Pancreas (tissue), 10 donors: ENCODE data around the gene PLEKHM3. TPM values are rescaled to one million over a fixed set of nuclear protein-coding genes. Genes with fewer than 3 reads are reported as not detected.

Experiments used
- ATAC-seq, 4 donors: fragments of 200-7000 bp; cut with Tn5 transposase; one replicate each; pipeline versions ENCODE4 v1.8.0 to v1.9.1; 2020; ENCODE audit warnings: mild to moderate bottlenecking in 4 of 4, moderate library complexity in 4 of 4
- DNase-seq, 6 donors: peaks; one replicate each; pipeline ENCODE4 v3.0.0-alpha.2; 2020
- FAIRE-seq: peaks from 2 replicates; lab custom pipeline; 2012; peaks lifted over from hg19 to GRCh38; lab: Jason Lieb, UNC
- H3K27ac ChIP-seq, 4 donors: fragments of 200-600 bp; sonication (generic); 1 replicate in 3 of 4; 2 replicates in 1 of 4; pipeline versions ENCODE4 v1.5.0 to v1.8.0; 2020
- H3K27me3 ChIP-seq, 4 donors: fragments of 200-600 bp; one replicate each; pipeline ENCODE4 v1.8.0; 2021
- H3K36me3 ChIP-seq, 3 donors: fragments of 200-600 bp; sonication (generic) in 1 of 3; one replicate each; pipeline versions ENCODE4 v1.5.0 to v1.8.0; 2020 to 2021
- H3K4me1 ChIP-seq, 3 donors: fragments of 200-600 bp; one replicate each; pipeline ENCODE4 v1.8.0; 2021
- H3K4me3 ChIP-seq, 4 donors: fragments of 200-600 bp; sonication (generic) in 2 of 4; one replicate each; pipeline versions ENCODE4 v1.5.0 to v1.8.0; 2020 to 2021
- H3K9me3 ChIP-seq, 4 donors: fragments of 200-600 bp; one replicate each; pipeline ENCODE4 v1.8.0; 2021
- WGBS, 2 donors: extraction: QIAGEN DNeasy Blood & Tissue Kit; methylation state at CpG; one replicate each; pipeline ENCODE4 v1.1.7; 2013; 5-methylcytosine and 5-hydroxymethylcytosine counted together
- intact Hi-C, 3 donors: fragments of 100-400 bp; cut with DNase I; formaldehyde crosslinking; loops; one replicate each; pipeline versions ENCODE4 v1.11.1 to v1.14.2; 2022
- polyA plus RNA-seq, 2 donors: library from polyadenylated mRNA; stranded (reverse); fragments of 200-250 nt; gene quantifications; one replicate each; pipeline ENCODE4 v1.2.3, GENCODE V29; 2013
- total RNA-seq, 6 donors: library from RNA; stranded (reverse); fragmentation: NEBNext Ultra II Directional in 4 of 6; extraction: Animal tissue kit (Norgen Biotek cat#: 25700) in 4 of 6; gene quantifications; one replicate each; pipeline versions ENCODE4 v1.2.1 to v1.2.4, GENCODE V29; 2021 to 2023
- TF ChIP-seq, protein P1 (sequence below), 4 donors: fragments of 200-600 bp; sonication (generic) in 3 of 4; IDR thresholded peaks; one replicate each; pipeline versions ENCODE4 v1.5.0 to v1.8.0; 2021; ENCODE audit warnings: antibody characterized with exemption in 4 of 4
- donor health status: healthy with polysubstance abuse.
- donor health status: DM: no; HTN: no; CAD: no; lungs with moderate emphysema.
- donor health status: DM: no; HTN: no; CAD: no.
- donor health status: control.
- donor health status: control.
- donor health status: Bipolar disorder and iron deficiency.
- donor health status: DM: yes; HTN: yes; CAD: no.
- donor health status: DM: no; HTN: no; CAD: no.
- donor health status: DM: no; HTN: no; CAD: no.
- donor health status: DM: yes; HTN: yes; CAD: no.

Gene PLEKHM3
- total and polyA plus RNA-seq, 8 donors = 3.0 to 10.2 (median 5.4) TPM

DNA sequence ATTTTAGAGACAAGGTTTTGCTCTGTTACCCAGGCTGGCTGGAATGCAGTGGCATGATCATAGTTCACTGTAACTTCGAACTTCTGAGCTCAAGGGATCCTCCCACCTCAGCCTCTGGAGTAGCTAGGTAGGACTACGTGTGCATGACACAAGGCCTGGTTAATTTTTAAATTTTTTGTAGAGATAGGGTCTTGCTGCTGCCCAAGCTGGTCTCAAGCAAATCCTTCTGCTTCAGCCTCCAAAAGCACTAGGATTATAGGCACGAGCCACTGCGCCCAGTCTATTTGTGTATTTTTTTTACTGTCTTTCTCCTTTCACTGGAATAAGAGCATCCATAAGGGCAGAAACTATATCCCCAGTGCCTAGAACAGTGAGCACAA lies 89.3 kb downstream of the PLEKHM3 start:
- ATAC-seq (no peak), FAIRE-seq (no peak)

DNA sequence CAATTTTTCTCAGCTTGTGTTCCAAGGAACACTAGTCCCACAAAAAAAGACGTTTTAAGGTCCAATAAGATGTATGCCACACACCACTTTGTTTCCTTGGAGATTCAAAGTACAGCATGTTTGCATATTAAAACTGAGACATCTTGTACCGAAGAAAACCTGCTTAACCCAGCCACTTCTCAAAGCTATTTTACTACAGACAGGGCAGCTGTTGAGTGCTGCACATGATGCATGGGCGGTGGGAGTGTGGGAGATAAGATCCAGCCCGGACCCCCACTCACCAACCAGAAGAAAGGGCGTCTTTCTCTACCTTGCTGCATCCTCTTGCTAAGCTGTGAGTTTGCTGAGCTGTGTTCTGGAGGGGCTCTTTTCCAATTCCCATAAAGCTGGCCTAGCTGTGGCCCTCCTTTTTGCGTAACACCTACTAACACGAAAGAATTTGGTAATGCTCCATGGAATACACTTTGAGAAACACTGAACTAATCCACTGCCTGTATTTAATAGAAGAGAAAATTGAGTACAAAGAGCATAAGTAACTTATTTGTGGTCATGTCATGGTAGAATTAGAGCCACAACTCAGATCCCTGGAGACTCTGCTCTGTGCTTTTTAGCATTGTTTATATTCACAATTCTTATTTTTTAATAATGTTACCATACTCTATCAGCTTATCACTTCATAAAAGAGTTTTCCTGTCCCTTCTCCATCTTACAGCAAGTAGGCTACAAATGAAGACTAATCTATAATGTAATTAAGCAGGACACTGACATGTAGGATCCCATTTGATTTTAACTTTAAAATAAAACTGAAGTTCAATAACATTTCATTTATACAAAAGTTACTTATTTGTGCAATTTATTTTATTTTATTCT lies 90.0 kb downstream of the PLEKHM3 start:
- FAIRE-seq = no peak
- intact Hi-C loops = no loop called here

More for the DNA sequence above, 89.3 kb downstream of the PLEKHM3 start:
- H3K4me3 ChIP-seq = no peak overlapping the region
- no peaks in the 10 kb centered on the region for H3K36me3 ChIP-seq
- H3K27me3 ChIP-seq = no peaks in the 10 kb centered on the region
- H3K9me3 ChIP-seq = no peaks in the 10 kb centered on the region
- no peak overlapping the region for H3K27ac ChIP-seq
- intact Hi-C loops = no loop called here
- TF ChIP-seq, protein P1, sequence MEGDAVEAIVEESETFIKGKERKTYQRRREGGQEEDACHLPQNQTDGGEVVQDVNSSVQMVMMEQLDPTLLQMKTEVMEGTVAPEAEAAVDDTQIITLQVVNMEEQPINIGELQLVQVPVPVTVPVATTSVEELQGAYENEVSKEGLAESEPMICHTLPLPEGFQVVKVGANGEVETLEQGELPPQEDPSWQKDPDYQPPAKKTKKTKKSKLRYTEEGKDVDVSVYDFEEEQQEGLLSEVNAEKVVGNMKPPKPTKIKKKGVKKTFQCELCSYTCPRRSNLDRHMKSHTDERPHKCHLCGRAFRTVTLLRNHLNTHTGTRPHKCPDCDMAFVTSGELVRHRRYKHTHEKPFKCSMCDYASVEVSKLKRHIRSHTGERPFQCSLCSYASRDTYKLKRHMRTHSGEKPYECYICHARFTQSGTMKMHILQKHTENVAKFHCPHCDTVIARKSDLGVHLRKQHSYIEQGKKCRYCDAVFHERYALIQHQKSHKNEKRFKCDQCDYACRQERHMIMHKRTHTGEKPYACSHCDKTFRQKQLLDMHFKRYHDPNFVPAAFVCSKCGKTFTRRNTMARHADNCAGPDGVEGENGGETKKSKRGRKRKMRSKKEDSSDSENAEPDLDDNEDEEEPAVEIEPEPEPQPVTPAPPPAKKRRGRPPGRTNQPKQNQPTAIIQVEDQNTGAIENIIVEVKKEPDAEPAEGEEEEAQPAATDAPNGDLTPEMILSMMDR (IDR thresholded peaks at IDR 0.05) = no peak
- no peak for DNase-seq
- H3K4me1 ChIP-seq = peaks cover 0 to 18% (median 0%) of the 10 kb centered on the region in 3 donors
- WGBS, 2 donors = 64 to 66% methylated on average over 4 of the region's 4 CpGs

DNA sequence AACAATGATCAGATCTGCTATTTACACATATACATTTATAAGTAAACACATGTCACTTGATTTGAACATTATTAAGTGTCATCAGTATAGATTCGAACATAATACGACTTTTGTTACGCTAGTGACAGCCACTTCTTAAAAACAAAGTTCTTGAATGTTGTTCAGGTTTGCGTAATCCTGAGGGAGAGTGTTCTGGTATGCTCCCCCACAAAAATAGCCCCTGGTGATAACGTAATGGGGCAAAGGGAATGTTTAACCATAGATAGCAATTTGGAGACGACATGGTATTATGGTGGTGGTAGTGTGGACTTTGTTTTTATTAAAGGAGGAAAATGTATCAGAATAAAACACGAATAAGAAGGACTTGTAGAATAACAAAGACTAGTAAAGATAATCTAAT lies 90.6 kb downstream of the PLEKHM3 start:
- TF ChIP-seq, protein P1 (IDR thresholded peaks at IDR 0.05) = no peak
- no peaks in the 10 kb centered on the region for H3K27me3 ChIP-seq
- WGBS, 2 donors = 77 to 81% methylated on average over 7 of the region's 7 CpGs
- intact Hi-C loops = no loop called here
- no peak overlapping the region for H3K27ac ChIP-seq
- H3K36me3 ChIP-seq = no peaks in the 10 kb centered on the region
- no peaks in the 10 kb centered on the region for H3K9me3 ChIP-seq
- FAIRE-seq (no peak), ATAC-seq (no peak), DNase-seq (no peak)
- H3K4me3 ChIP-seq = no peak overlapping the region
- H3K4me1 ChIP-seq = peaks cover 0 to 25% (median 0%) of the 10 kb centered on the region in 3 donors

More for the DNA sequence above, 90.0 kb downstream of the PLEKHM3 start:
- Histone ChIP-seq H3K27ac (no peak overlapping the region), H3K36me3 (no peaks in the 10 kb centered on the region), H3K4me3 (no peak overlapping the region), H3K4me1 (peaks cover 0 to 23% (median 0%) of the 10 kb centered on the region in 3 donors), H3K9me3 (no peaks in the 10 kb centered on the region), H3K27me3 (no peaks in the 10 kb centered on the region)
- no peak for ATAC-seq
- TF ChIP-seq, protein P1 (IDR thresholded peaks at IDR 0.05) = no peak
- WGBS, 2 donors = 83 to 87% methylated on average over 7 of the region's 7 CpGs
- DNase-seq = no peak

DNA sequence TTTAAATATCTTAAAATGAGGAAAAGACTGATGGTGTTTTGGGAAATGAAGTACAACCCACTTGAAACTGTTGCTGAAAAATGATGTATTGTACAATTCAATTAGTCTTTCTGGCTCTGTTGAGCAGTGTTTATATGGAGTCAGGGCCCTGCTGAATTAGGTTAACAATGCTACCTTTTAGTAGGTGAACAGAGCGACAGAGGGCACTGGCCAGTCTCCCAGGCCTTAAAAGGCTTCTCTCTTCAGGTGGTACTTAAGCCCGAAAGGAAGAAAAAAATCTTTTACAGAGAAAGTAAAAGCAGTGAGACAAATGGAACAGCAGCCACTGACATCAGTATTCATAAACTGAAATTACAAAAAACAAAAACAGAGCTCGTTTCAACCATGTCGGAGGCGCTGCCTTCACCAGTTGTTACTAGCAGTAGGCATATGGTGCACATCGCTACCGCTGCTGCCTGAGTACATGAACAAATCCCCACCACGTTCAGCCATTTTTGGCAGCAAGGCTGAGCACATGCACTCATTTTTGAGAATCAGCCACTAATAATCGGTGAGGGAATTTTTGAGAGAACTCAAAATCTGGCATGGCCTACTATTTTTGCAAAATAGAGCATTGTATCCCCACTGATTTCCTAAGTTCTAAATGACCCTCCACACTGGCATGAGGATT lies 91.8 kb downstream of the PLEKHM3 start:
- Histone ChIP-seq H3K4me3 (no peak overlapping the region), H3K36me3 (no peaks in the 10 kb centered on the region), H3K27ac (no peak overlapping the region), H3K27me3 (no peaks in the 10 kb centered on the region), H3K9me3 (no peaks in the 10 kb centered on the region), H3K4me1 (peaks cover 0 to 25% (median 0%) of the 10 kb centered on the region in 3 donors)
- DNase-seq = no peak
- TF ChIP-seq, protein P1 (IDR thresholded peaks at IDR 0.05) = no peak
- no peak for FAIRE-seq
- no peak for ATAC-seq
- intact Hi-C loops = no loop called here
- WGBS, 2 donors = 89% methylated on average over 9 of the region's 9 CpGs
